ENCODE results near the gene RAB20. TPM values are rescaled to one million over a fixed set of nuclear protein-coding genes. Genes with fewer than 3 reads are reported as not detected.
"Not testable (repeated sequence)": the region's sequence is repeated elsewhere in the genome, so short reads cannot be mapped to it uniquely, and the experiment has no call there.

Gene RAB20
- total and polyA plus RNA-seq, 2 experiments from 2014 or later: 2.7 to 6.4 TPM

DNA sequence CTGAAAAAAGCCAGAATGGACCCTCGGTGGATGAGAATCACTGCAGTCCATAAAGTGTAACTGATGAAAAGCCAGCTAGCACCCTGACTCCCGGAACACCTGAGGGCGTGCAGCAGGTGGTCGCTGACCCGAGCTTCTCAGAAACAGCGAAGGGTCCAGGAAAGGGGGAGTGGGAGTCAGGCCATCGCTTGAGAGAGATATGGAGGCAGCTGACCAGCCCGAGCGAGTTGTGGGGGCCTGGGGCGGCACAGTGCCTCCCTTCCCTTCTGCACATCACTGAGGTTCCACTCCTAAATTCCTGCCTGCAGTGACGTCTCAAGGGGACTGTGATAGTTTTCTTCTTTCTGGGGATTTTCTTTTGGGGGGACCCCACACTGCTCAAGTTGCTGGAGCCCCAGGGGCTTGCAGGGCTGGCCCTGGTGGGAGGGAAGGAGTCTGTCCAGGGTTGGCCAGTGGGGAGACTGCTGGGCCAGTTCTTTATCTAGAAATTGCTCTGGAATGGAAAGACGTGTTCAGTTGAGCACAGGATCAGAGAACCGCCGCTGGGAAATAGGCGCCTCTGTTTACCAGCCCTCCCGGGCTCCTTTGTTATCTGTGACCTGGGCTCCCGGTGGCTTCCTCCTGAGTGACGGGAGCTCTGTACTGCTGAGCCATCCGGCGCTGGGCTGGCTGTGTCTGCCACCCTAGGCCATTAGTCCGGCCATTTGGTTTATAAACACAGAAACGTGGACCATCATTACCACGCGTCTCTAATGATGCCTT, 71.3 kb downstream of the RAB20 start:
- Histone ChIP-seq H3K9ac (no peak overlapping the region), H3K4me2 (ENCODE audit: unreplicated experiment) (no peak overlapping the region), H3F3A (ENCODE audit: insufficient read depth) (no peaks in the 10 kb centered on the region), H3K9me3 (ENCODE audit: low read depth) (no peaks in the 10 kb centered on the region), H3K27me3 (replicated peaks; ENCODE audit: insufficient read depth) (no peaks in the 10 kb centered on the region), H3K79me2 (ENCODE audit: insufficient read depth) (no peaks in the 10 kb centered on the region), H3K9me2 (ENCODE audit: insufficient read depth) (no peaks in the 10 kb centered on the region), H3K36me3 (ENCODE audit: low read depth) (peaks cover 7% of the 10 kb centered on the region; the same call in 1 of the 2 replicates), H3K4me3 (no peak overlapping the region), H2AFZ (no peak overlapping the region), H4K20me1 (ENCODE audit: insufficient read depth) (no peaks in the 10 kb centered on the region), H3K27ac (no peak overlapping the region), H3K4me1 (ENCODE audit: insufficient read depth) (no peaks in the 10 kb centered on the region)
- DNase-seq: no peak
- no peak for TF ChIP-seq EZH2phosphoT487 (IDR thresholded peaks at IDR 0.05; ENCODE audit: insufficient read depth, low read depth)
- no peak for TF ChIP-seq EZH2 (IDR thresholded peaks at IDR 0.05; ENCODE audit: insufficient read depth, poor library complexity, severe bottlenecking)
- in situ Hi-C loops (cut with MboI): no loop called here
- 88 to 92% methylated on average over 24 of the region's 24 CpGs for WGBS, 2 experiments (ENCODE audit: low coverage in 1 of 2, low lambda C conversion rate in 2 of 2, missing lambda C conversion rate in 2 of 2)

DNA sequence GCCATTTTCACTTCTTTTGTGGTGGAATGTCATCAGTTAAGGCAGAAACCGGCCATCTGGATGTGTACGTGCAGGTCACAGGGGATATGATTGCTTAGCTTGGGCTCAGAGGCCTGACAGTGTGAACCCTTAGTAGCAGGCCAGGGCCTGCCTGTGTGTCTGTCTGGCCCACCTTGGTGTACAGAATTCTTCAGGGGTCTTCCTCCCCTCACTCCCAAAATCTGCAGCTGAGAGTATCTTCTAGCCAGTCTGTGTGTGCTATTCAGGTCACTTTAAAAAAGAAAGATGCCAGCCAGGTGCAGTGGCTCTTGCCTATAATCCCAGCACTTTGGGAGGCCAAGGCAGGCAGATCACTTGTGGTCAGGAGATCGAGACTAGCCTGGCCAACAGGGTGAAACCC, 74.6 kb downstream of the RAB20 start:
- 71 to 80% methylated on average over 1 to 3 of the region's 3 CpGs for WGBS, 2 experiments (ENCODE audit: low coverage in 1 of 2, low lambda C conversion rate in 2 of 2, missing lambda C conversion rate in 2 of 2)
- H3K27ac ChIP-seq; H3K9ac ChIP-seq; H3K36me3 ChIP-seq (ENCODE audit: low read depth); H3K4me1 ChIP-seq (ENCODE audit: insufficient read depth); H3K4me3 ChIP-seq; H3K27me3 ChIP-seq (replicated peaks; ENCODE audit: insufficient read depth); H2AFZ ChIP-seq; H4K20me1 ChIP-seq (ENCODE audit: insufficient read depth); DNase-seq; H3K79me2 ChIP-seq (ENCODE audit: insufficient read depth); H3F3A ChIP-seq (ENCODE audit: insufficient read depth); H3K9me2 ChIP-seq (ENCODE audit: insufficient read depth); in situ Hi-C loops (cut with MboI); H3K4me2 ChIP-seq (ENCODE audit: unreplicated experiment); H3K9me3 ChIP-seq (ENCODE audit: low read depth): not testable (repeated sequence)

DNA sequence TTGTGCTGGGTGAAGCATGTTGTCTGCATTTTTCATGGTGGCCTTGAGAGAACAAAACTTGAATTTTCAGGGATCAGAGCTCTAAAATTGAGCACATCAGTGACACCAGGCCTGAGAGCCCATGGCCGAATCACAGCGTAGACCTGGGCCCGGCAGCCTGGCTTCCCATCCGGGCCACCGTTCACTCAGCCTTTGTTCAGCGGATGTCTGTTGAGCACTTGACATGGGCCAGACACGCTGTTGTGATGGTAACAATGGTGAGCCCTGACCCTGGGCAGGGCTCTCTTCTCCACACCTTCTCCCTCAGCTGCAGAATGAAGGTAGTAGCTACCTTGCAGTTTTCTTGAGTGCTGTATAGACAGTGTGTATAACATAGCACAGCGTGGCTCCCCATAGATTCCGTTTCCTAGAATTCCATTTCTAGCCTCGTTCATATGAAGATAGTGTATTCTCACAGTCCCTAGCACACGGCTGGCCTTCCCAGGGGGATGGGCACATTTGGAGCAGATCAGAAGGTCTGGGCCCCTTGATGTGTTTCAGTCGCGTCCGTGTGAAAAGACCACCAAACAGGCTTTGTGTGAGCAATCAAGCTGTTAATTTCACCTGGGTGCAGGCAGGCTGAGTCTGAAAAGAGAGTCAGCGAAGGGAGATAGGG, 75.3 kb downstream of the RAB20 start:
- Histone ChIP-seq H3K9ac (no peak overlapping the region), H3K9me3 (ENCODE audit: low read depth) (no peaks in the 10 kb centered on the region), H2AFZ (no peak overlapping the region), H3K27me3 (replicated peaks; ENCODE audit: insufficient read depth) (no peaks in the 10 kb centered on the region), H3K4me1 (ENCODE audit: insufficient read depth) (no peaks in the 10 kb centered on the region), H3K4me3 (no peak overlapping the region), H3K27ac (no peak overlapping the region), H3K4me2 (ENCODE audit: unreplicated experiment) (no peak overlapping the region), H3K9me2 (ENCODE audit: insufficient read depth) (no peaks in the 10 kb centered on the region), H3K79me2 (ENCODE audit: insufficient read depth) (no peaks in the 10 kb centered on the region), H3K36me3 (ENCODE audit: low read depth) (no peaks in the 10 kb centered on the region), H4K20me1 (ENCODE audit: insufficient read depth) (no peaks in the 10 kb centered on the region), H3F3A (ENCODE audit: insufficient read depth) (no peaks in the 10 kb centered on the region)
- TF ChIP-seq EZH2 (IDR thresholded peaks at IDR 0.05; ENCODE audit: insufficient read depth, poor library complexity, severe bottlenecking): no peak
- no peak for TF ChIP-seq EZH2phosphoT487 (IDR thresholded peaks at IDR 0.05; ENCODE audit: insufficient read depth, low read depth)
- in situ Hi-C loops (cut with MboI): no loop called here
- no peak for DNase-seq
- WGBS, 2 experiments (ENCODE audit: low coverage in 1 of 2, low lambda C conversion rate in 2 of 2, missing lambda C conversion rate in 2 of 2): 85 to 91% methylated on average over 15 of the region's 15 CpGs

DNA sequence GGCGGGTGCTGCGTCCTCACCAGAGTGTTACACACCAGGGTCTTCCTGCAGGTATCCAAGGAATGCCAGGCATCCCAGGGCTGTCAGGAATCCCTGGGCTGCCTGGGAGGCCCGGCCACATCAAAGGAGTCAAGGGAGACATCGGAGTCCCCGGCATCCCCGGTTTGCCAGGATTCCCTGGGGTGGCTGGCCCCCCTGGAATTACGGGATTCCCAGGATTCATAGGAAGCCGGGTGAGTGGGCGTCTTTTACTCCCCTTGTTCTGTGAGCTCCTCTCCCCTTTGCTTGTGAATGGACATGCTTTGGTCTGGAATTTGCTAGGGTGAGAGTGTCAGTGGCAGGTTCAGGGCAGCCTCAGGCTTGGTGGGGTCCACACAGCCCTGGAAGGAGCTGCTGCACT, 75.9 kb downstream of the RAB20 start:
- Histone ChIP-seq H3K36me3 (ENCODE audit: low read depth) (no peaks in the 10 kb centered on the region), H4K20me1 (ENCODE audit: insufficient read depth) (no peaks in the 10 kb centered on the region)
- 68 to 71% methylated on average over 9 of the region's 9 CpGs for WGBS, 2 experiments (ENCODE audit: low coverage in 1 of 2, low lambda C conversion rate in 2 of 2, missing lambda C conversion rate in 2 of 2)

More for the DNA sequence above, 75.9 kb downstream of the RAB20 start:
- DNase-seq: no peak
- Histone ChIP-seq H3K9ac (no peak overlapping the region), H3K9me2 (ENCODE audit: insufficient read depth) (no peaks in the 10 kb centered on the region), H3K4me1 (ENCODE audit: insufficient read depth) (no peaks in the 10 kb centered on the region), H3K27ac (no peak overlapping the region), H3K9me3 (ENCODE audit: low read depth) (no peaks in the 10 kb centered on the region), H3K4me2 (ENCODE audit: unreplicated experiment) (no peak overlapping the region), H3F3A (ENCODE audit: insufficient read depth) (no peaks in the 10 kb centered on the region), H3K79me2 (ENCODE audit: insufficient read depth) (no peaks in the 10 kb centered on the region), H2AFZ (no peak overlapping the region), H3K4me3 (no peak overlapping the region), H3K27me3 (replicated peaks; ENCODE audit: insufficient read depth) (no peaks in the 10 kb centered on the region)
- TF ChIP-seq EZH2phosphoT487 (IDR thresholded peaks at IDR 0.05; ENCODE audit: insufficient read depth, low read depth) (no peak), EZH2 (IDR thresholded peaks at IDR 0.05; ENCODE audit: insufficient read depth, poor library complexity, severe bottlenecking) (no peak)
- in situ Hi-C loops (cut with MboI): no loop called here
